GM23338 (cell line): ENCODE results near the gene NPB.

ENCODE experiments used
- EZH2 ChIP-seq: fragments of 200-600 bp; sonication (generic); IDR thresholded peaks from one replicate; pipeline ENCODE4 v1.8.0; 2017; ENCODE audit warnings: antibody characterized with exemption, mild to moderate bottlenecking, low read depth; ENCODE audit not compliant: unreplicated experiment
- EZH2phosphoT487 ChIP-seq: fragments of 200-600 bp; sonication (generic); IDR thresholded peaks from one replicate; pipeline ENCODE4 v1.8.1; 2018; ENCODE audit warnings: antibody characterized with exemption; ENCODE audit not compliant: unreplicated experiment
- NANOG ChIP-seq: IDR thresholded peaks from 2 replicates; pipeline ENCODE4 v1.6.1; 2016; ENCODE audit warnings: antibody characterized with exemption, borderline replicate concordance
- POLR2AphosphoS5 ChIP-seq: IDR thresholded peaks from 2 replicates; pipeline ENCODE4 v1.6.1; 2016; ENCODE audit warnings: antibody characterized with exemption, low read depth
- STAT1 ChIP-seq: IDR thresholded peaks from one replicate; pipeline ENCODE4 v1.6.1; 2016; ENCODE audit warnings: antibody characterized with exemption; ENCODE audit not compliant: unreplicated experiment
- ZNF331 ChIP-seq: fragments of 250-450 bp; sonication (Bioruptor Pico); IDR thresholded peaks from 2 replicates; pipeline ENCODE4 v1.5.0; 2020; ENCODE audit warnings: low read depth, mild to moderate bottlenecking, moderate library complexity
- TF ChIP-seq, protein P1 (sequence below), 2 experiments: fragments of 200-600 bp in 1 of 2; sonication (generic) in 1 of 2; conservative IDR thresholded peaks; 2 replicates each; pipeline versions ENCODE4 v1.5.1 to v1.6.1; 2016 to 2017; ENCODE audit warnings: antibody characterized with exemption in 2 of 2, low read depth in 2 of 2, mild to moderate bottlenecking in 2 of 2, moderate library complexity in 1 of 2
- TF ChIP-seq, protein P2 (sequence below): IDR thresholded peaks from one replicate; pipeline ENCODE4 v1.6.1; 2018; ENCODE audit warnings: antibody characterized with exemption; ENCODE audit not compliant: unreplicated experiment
- TF ChIP-seq, protein P3 (sequence below): IDR thresholded peaks from 2 replicates; pipeline ENCODE4 v1.6.1; 2016; ENCODE audit warnings: antibody characterized with exemption

DNA sequence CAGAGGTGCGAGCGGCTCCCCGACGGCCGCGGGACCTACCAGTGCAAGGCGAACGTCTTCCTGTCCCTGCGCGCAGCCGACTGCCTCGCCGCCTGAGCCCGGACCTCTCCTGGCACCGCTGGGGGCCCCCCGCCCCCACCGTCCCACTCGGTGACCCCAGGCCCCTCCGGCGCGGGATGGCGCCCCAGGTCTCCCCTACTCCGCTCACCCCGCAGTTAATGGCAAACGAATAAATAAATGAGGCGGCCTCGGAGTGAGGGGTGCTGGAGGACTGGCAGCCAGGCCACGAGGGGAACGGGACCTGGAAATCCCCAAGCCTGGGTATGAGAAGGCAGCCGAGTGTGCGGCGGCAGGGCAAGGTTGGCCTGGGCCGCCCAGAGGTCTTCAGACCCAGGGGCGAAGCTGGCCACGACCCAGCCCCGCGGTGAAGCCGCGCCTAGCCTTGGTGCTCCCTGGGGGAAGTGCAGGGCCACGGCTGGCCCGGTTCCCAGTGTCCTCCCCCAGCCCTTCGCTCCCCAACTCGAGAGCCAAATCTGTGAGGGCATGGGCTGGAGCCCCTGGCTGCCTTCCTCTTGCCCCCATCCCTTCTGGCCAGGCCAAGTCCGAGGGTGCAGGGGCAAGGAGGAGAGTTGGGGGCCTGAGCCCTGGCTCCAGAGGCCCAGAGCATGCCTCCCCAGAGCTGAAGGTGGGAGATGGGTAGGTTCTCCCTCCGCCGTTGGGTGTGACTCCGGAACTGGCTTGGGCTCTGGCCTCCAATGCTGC, 796 bp downstream of the NPB start:
- TF ChIP-seq, protein P1, sequence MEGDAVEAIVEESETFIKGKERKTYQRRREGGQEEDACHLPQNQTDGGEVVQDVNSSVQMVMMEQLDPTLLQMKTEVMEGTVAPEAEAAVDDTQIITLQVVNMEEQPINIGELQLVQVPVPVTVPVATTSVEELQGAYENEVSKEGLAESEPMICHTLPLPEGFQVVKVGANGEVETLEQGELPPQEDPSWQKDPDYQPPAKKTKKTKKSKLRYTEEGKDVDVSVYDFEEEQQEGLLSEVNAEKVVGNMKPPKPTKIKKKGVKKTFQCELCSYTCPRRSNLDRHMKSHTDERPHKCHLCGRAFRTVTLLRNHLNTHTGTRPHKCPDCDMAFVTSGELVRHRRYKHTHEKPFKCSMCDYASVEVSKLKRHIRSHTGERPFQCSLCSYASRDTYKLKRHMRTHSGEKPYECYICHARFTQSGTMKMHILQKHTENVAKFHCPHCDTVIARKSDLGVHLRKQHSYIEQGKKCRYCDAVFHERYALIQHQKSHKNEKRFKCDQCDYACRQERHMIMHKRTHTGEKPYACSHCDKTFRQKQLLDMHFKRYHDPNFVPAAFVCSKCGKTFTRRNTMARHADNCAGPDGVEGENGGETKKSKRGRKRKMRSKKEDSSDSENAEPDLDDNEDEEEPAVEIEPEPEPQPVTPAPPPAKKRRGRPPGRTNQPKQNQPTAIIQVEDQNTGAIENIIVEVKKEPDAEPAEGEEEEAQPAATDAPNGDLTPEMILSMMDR (conservative IDR thresholded peaks at IDR 0.05; ENCODE audit: low read depth in 2 of 2): no peak
- TF ChIP-seq, protein P2, sequence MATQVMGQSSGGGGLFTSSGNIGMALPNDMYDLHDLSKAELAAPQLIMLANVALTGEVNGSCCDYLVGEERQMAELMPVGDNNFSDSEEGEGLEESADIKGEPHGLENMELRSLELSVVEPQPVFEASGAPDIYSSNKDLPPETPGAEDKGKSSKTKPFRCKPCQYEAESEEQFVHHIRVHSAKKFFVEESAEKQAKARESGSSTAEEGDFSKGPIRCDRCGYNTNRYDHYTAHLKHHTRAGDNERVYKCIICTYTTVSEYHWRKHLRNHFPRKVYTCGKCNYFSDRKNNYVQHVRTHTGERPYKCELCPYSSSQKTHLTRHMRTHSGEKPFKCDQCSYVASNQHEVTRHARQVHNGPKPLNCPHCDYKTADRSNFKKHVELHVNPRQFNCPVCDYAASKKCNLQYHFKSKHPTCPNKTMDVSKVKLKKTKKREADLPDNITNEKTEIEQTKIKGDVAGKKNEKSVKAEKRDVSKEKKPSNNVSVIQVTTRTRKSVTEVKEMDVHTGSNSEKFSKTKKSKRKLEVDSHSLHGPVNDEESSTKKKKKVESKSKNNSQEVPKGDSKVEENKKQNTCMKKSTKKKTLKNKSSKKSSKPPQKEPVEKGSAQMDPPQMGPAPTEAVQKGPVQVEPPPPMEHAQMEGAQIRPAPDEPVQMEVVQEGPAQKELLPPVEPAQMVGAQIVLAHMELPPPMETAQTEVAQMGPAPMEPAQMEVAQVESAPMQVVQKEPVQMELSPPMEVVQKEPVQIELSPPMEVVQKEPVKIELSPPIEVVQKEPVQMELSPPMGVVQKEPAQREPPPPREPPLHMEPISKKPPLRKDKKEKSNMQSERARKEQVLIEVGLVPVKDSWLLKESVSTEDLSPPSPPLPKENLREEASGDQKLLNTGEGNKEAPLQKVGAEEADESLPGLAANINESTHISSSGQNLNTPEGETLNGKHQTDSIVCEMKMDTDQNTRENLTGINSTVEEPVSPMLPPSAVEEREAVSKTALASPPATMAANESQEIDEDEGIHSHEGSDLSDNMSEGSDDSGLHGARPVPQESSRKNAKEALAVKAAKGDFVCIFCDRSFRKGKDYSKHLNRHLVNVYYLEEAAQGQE: no peak
- TF ChIP-seq POLR2AphosphoS5 (peak; percentile 17), ZNF331 (CRISPR knock-in tag) (no peak), NANOG (no peak), EZH2 (peak; percentile 10), EZH2phosphoT487 (no peak), STAT1 (no peak)
- TF ChIP-seq, protein P3, sequence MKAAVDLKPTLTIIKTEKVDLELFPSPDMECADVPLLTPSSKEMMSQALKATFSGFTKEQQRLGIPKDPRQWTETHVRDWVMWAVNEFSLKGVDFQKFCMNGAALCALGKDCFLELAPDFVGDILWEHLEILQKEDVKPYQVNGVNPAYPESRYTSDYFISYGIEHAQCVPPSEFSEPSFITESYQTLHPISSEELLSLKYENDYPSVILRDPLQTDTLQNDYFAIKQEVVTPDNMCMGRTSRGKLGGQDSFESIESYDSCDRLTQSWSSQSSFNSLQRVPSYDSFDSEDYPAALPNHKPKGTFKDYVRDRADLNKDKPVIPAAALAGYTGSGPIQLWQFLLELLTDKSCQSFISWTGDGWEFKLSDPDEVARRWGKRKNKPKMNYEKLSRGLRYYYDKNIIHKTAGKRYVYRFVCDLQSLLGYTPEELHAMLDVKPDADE: no peak
